Measurements from ENCODE around the gene IYD. TPM values are rescaled to one million over a fixed set of nuclear protein-coding genes. Genes with fewer than 3 reads are reported as not detected.

IYD gene
- total RNA-seq, 1 experiment from 2014 or later, result not detected

GRCh38 chr6:150325066-150325772 lies 43.6 kb upstream of the IYD start:
- H3K27me3 ChIP-seq (ENCODE audit: insufficient read depth, low read length), result no peaks in the 10 kb centered on the region
- H3K56ac ChIP-seq (ENCODE audit: insufficient read length, low read depth, low read length), result no peak overlapping the region
- H4K20me1 ChIP-seq (ENCODE audit: control insufficient read depth, insufficient read depth, insufficient read length), result no peaks in the 10 kb centered on the region
- Mint-ChIP-seq H3K4me1 (peaks cover 14 to 17% of the 10 kb centered on the region in 2 experiments), H3K36me3 (ENCODE audit: insufficient read depth in 1 of 3, low read depth in 3 of 3) (peaks cover 0 to 2% (median 0%) of the 10 kb centered on the region in 3 experiments; a peak in 1 of 7 replicates), H3K9me3 (peaks cover 0 to 3% of the 10 kb centered on the region in 2 experiments; a peak in 2 of 5 replicates), H3K27me3 (ENCODE audit: low read depth) (peaks cover 5% of the 10 kb centered on the region; the same call in 1 of the 2 replicates), H3K27ac (no peak overlapping the region), H3K4me3 (no peak overlapping the region)
- no peak overlapping the region for H4K8ac ChIP-seq (replicated peaks; ENCODE audit: insufficient read length, low read depth, low read length)
- no peak overlapping the region for H4K5ac ChIP-seq (ENCODE audit: insufficient read length, low read depth, low read length)
- H4K91ac ChIP-seq (ENCODE audit: insufficient read length, low read depth, low read length), result no peak overlapping the region
- H3K14ac ChIP-seq (ENCODE audit: insufficient read depth, low read length), result no peak overlapping the region
- no peak overlapping the region for H3K4ac ChIP-seq (ENCODE audit: low read depth, low read length)
- H3K79me1 ChIP-seq (ENCODE audit: insufficient read depth, low read depth, low read length, poor library complexity, severe bottlenecking), result no peaks in the 10 kb centered on the region
- no peak for DNase-seq
- no peak overlapping the region for H3K23ac ChIP-seq (ENCODE audit: insufficient read length, low read depth, low read length)
- H3K27ac ChIP-seq (ENCODE audit: insufficient read length, low read depth, low read length), result no peak overlapping the region
- no peak overlapping the region for H2BK5ac ChIP-seq (ENCODE audit: insufficient read length, low read length)
- H2BK120ac ChIP-seq (ENCODE audit: low read depth, low read length, poor library complexity, severe bottlenecking), result no peak overlapping the region
- H3T11ph ChIP-seq (ENCODE audit: low read length), result no peak overlapping the region
- H3K23me2 ChIP-seq (ENCODE audit: insufficient read length, low read depth, low read length, poor library complexity, severe bottlenecking), result peaks cover 3% of the 10 kb centered on the region
- WGBS (ENCODE audit: extremely low coverage, insufficient read length, low lambda C conversion rate), result no CpG with 5 or more reads among the region's 5 CpGs
- H3K9me3 ChIP-seq (ENCODE audit: control insufficient read depth, low read depth, low read length), result no peaks in the 10 kb centered on the region
- no peak overlapping the region for H2BK15ac ChIP-seq (ENCODE audit: low read depth, low read length)
- H2AK5ac ChIP-seq (ENCODE audit: insufficient read length, low read length), result no peak overlapping the region
- TF ChIP-seq CTCF (conservative IDR thresholded peaks at IDR 0.05), result no peak
- no peak overlapping the region for H3K4me2 ChIP-seq (ENCODE audit: insufficient read depth, insufficient read length, low read length)
- H2AFZ ChIP-seq (ENCODE audit: low read length), result no peak overlapping the region
- H3K9ac ChIP-seq (ENCODE audit: extremely low read depth, insufficient read length, low read length), result no peak overlapping the region
- H3K18ac ChIP-seq (ENCODE audit: insufficient read length, low read depth, low read length), result no peak overlapping the region
- no peaks in the 10 kb centered on the region; the same call in 1 of the 2 replicates for H3K4me1 ChIP-seq (ENCODE audit: insufficient read depth, low read length)
- no peaks in the 10 kb centered on the region for H3K79me2 ChIP-seq (ENCODE audit: insufficient read depth, low read length)
- no peak overlapping the region for H2BK20ac ChIP-seq (ENCODE audit: low read depth, low read length, poor library complexity, severe bottlenecking)
- no peak overlapping the region for H2BK12ac ChIP-seq (ENCODE audit: insufficient read length, low read depth, low read length)
